GM21529 (cell line): ENCODE results near the gene GPR132.
A peak's percentile ranks its signal among the peaks of the same experiment; 100 is the strongest.
"Not testable (repeated sequence)": the region's sequence is repeated elsewhere in the genome, so short reads cannot be mapped to it uniquely, and the experiment has no call there.

Experiments used
- ATAC-seq: cut with Tn5 transposase; IDR thresholded peaks from one replicate; pipeline ENCODE4 v1.9.1; 2021; ENCODE audit not compliant: unreplicated experiment

GPR132 gene, protein sequence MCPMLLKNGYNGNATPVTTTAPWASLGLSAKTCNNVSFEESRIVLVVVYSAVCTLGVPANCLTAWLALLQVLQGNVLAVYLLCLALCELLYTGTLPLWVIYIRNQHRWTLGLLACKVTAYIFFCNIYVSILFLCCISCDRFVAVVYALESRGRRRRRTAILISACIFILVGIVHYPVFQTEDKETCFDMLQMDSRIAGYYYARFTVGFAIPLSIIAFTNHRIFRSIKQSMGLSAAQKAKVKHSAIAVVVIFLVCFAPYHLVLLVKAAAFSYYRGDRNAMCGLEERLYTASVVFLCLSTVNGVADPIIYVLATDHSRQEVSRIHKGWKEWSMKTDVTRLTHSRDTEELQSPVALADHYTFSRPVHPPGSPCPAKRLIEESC

DNA sequence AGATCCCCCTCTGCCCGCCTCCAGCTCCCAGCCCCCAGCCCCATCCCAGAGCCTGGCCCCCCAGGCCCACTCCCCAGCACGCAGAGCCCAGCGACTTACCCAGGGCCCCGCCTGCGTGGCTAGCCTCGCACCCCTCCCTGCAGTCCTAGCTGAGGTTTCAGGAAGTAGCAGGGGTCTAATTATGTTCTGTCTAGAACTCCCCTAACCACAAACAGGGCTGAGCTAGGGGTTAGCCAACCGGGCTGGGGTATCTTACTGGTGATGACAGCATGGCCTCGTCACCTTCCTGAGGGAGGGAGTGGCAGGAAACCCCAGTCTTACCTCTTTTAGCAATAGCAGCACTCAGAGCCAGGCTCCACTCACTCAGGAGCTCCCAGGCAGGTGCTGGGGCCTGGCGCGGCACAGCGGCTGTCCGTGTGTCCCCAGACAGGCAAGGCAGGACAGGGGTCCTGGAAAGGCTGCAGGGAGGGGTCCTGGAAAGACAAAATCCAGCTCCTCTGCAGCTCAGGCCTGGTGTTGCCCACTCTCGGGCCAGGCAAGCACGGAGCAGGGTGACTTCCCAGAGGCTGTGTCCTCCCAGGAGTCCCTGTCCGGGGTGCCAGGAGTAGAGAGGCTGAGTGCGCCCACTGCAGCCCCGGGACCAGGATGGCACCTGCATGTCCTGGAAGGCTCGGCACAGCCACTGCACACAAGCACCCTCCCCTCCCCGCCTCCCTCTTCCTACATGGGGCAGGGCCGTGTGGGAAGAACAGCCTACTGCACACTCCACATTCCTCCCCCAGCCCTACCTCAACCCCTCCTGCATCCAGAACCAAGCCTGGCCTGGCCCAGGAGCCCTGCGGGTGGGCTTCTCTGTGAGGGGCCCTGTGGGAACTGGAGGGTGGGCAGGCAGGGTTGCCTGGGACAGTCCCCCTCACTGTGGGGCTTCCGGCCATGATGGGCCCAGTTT, at the start of gene GPR132:
Gene GPR132 (minus strand): TSS at position 151 of the 949 bp plus-strand sequence. CDS start 10,010 bp downstream, outside the sequence.
- ATAC-seq, result peak; percentile 49

DNA sequence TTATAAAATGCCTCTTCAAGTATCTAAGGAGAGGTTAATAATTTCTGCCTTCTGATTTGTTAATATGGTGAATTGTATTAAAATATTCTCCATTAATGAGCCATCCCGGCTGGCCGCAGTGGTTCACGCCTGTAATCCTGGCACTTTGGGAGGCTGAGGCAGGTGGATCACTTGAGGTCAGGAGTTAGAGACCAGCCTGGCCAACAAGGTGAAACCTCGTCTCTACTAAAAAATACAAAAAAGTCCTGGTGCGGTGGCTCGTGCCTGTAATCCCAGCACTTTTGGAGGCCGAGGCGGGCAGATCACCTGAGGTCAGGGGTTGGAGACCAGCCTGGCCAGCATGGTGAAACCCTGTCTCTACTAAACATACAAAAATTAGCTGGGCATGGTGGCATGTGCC, 44.0 kb upstream of the GPR132 start:
- not testable (repeated sequence) for ATAC-seq

DNA sequence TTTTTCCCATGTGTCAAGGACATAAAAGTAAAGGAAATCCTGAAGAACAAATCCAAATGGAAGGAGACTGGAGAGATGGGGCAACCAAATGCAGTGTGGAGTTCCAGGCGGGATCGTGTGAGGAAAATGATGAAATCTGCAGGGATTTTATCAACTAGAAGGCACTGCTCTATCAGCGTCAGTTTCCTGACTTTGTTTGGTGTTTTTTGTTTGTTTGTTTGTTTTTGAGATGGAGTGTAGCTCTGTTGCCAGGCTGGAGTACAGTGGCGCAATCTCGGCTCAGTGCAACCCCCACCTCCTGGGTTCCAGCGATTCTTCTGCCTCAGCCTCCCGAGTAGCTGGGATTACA, 43.3 kb upstream of the GPR132 start:
- no peak for ATAC-seq

DNA sequence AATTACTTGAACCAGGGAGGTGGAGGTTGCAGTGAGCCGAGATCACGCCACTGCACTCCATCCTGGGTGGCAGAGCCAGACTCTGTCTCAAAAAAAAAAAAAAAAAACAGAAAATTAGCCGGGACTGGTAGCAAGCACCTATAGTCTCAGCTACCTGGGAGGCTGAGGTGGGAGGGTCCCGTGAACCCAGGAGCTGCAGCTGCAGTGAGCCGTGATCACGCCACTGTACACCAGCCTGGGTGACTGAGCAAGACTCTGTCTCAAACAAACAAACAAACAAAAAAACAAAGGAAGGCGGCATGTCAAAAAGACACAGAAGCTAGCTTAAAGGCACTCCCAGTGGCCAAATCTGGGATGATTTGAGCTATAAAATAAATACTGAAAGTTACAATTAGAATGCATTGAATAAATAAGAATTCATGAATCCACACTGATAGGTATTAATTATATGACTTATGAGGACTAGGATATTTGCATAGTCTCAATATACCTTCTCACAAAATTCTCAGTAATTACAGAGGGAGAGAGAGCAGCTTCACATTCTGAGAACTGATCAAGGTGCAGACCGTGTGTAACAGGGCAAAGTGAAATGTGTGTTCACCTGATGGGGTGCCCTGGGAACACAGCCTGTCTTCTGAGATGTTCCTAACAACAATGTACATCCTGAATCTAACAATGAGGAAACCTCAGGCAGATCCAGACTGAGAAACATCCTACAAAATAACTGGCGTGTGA, 42.7 kb upstream of the GPR132 start:
- ATAC-seq, result no peak

DNA sequence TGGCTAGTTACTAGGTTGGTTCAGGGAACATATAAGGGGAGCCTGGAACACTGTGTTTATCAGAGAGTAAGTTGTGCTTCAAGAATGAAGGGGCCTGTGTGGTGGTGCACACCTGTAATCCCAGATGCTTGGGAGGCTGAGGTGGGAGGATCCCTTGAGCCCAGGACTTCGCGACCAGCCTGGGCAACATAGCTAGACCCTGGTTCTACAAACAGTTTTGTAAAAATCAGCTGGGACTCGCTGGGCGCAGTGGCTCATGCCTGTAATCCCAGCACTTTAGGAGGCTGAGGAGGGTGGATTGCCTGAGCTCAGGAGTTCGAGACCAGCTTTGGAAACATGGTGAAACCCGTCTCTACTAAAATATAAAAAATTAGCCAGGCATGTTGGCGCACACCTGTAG, 42.1 kb upstream of the GPR132 start:
- ATAC-seq, result no peak

DNA sequence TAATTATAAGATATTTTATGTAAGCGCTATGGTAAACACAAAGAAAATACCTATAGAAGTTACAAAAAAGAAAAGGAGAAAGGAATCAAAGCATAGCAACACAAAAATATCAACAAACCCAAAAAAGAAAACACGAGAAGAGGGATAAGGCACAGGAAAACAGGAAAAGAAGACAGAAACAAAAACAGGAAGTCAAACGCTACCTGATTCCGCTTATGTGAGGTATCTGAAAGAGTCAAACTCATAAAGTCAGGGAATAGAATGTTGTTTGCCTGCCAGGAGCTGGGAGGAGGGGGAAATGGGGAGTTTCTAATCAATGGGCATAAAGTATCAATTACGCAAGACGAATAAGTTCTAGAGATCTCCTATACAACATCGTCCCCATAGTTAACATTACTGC, 39.9 kb upstream of the GPR132 start:
- ATAC-seq, result no peak

DNA sequence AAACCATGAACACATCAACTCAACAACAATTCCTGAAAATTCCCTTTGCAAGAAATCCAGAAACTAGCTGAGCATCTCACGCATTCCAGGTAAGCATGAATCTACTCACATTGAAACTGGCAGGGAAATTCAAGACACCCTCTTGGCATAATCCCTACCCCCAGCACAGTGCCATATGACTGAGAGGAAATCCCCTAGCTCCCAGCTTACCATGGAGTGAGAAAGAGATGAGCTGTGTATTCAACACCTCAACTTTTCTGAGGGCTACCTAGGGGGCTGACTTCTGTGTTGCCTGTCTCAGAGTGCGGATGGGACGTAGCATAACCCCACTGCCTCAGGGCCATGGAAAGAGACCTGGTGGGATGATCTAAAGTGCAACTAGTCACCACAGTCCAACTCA, 37.7 kb upstream of the GPR132 start:
- no peak for ATAC-seq

DNA sequence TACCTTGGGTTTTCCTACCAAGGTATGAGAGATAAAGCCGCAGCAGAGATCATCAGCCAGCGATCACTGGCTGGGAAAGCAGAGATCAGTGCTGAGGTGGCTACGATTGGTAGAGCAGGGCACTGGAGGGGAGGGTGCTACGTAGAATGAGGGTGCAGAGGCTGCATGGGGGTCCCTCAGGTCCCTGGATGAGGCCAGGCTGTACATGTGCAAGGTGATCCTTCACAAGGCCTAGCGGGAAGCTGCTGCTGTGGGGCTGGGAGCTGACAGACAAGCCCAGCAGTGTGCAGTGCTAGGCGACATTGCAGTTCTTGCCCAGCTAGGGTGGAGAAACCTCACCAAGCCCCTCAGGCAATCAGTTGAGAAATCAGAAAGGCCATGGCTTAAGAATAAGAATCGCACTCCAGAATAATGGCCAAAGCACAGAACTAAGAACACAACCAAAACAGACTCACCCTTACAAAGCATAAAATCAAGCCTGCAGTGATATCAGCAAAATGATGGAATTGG, 37.2 kb upstream of the GPR132 start:
- ATAC-seq, result no peak

DNA sequence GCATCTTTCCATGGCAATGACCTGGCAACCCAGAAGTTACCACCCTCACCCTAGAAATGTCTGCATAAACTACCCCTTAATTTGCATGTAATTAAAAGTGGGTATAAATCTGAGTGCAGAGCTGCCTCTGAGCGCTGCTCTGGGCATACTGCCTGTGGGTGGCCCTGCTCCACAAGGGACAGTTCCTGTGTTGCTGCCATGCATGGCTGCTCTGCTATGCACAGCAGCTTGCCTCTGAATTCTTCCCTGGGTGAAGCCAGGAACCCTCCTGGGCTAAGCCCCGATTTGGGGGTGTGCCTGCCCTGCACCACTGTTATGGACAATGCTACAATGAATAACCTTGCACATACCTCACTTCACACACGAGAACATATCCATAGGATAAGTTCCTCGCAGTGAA, 35.7 kb upstream of the GPR132 start:
- no peak for ATAC-seq

DNA sequence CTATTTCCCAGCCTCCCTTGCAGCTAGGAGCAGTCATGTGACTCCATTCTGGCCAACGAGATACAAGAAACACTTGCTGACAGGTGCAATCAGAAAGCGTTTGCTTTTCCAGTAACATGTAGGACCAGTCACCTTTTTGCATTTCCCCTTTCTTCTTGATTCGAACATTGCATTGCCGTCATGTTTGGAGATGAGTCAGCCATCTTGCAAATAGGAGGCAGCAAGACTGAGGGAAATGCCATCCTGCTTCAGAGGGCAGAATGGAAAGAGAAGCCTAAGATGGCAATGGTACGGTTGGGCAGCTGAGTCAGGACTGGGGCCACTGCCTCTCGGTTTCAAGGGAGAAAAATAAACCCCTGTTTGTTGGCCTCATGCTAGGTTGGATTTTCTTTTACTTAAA, 34.5 kb upstream of the GPR132 start:
- ATAC-seq, result no peak

DNA sequence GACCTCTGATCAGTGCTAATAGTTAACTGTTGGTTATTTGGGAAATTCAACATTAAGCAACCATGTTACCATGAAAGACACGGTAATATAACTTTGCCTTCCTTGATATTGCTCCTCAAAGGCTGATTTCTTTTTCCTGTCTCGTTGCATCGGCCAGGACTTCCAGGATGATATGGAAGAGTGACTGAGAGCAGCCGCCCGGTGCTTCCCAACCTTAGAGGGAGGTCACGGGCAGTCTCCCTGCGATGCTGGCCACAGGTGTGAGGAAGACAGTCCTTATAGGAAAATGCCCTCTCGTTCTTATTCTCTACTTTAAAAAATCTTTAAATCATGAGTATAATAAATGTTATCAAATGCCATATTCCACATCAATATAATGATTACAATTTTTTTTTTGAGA, 33.1 kb upstream of the GPR132 start:
- ATAC-seq, result no peak

DNA sequence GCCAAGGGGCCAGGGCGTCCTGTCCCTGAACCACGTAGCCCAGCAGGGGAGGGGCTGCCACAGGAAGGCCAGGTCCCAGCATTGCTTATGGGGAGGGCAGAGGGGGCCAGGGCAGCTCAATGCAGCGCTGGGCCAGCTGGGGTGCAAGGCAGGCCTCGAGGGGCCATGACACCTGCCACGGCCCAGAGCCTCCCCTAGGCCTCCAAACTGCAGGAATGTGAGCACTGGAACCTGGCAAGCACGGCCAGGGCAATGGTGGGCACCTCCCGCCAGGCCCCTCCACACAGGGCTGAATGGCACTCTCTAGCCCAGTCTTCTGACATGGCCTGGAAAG, 32.5 kb upstream of the GPR132 start:
- no peak for ATAC-seq

DNA sequence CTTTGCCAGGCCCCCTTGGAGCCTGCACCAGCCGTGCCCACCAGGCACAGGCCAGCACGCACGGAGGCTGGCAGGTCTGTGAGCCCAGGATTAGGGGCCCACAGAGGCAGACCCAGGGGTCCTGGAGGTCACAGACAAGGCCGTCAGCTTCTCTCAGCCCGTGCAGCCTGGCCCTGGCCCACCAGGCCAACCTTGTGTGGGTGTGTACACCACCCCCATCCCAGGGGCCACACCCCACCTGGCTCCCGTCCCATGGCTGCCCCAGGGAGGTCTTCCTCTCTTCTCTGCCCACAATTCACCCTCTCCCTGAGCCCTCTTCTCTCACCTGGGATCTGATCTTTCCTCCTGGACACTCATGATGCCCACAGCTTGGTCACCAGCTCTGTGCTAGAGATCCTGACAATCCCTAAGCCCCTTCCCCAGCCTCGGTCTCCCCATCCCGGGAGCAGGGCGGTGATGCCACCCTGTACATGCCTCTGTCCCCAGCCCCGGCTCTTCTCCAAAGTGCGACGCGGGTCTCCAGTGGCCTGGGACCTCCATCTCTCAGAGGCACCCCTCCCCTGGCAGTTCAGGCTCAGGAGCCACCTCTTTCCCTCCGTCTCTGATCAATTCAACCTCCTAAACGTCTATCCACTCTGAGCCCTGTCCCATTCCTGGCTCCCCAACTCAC, 31.1 kb upstream of the GPR132 start:
- no peak for ATAC-seq

DNA sequence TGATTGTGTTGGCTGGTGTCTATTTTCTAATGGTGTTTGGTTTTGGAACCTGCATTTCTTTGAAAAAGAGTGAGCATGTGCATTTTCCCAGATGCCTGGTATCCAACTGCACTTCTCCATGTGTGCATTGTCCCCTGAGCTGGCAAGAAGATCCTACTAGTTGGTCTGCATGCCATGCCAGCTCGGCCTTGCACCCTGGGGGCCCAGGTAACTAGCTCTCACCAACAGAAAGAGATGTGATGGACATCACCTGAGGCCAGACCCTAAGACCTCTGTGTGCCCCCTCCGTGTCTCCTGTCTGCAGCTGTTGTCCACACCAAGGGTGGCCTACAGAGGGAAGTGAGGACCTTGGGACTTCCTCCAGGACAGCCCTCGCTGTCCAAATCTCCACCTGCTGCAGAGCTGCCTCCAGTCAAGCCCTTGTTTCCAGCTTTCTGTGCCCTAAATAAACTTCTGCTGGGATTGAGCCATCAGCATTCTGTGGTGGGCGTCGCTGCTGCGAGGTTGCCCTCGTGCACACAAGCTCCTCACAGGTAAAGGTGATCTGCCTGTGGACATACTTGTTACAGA, 30.1 kb upstream of the GPR132 start:
- no peak for ATAC-seq

DNA sequence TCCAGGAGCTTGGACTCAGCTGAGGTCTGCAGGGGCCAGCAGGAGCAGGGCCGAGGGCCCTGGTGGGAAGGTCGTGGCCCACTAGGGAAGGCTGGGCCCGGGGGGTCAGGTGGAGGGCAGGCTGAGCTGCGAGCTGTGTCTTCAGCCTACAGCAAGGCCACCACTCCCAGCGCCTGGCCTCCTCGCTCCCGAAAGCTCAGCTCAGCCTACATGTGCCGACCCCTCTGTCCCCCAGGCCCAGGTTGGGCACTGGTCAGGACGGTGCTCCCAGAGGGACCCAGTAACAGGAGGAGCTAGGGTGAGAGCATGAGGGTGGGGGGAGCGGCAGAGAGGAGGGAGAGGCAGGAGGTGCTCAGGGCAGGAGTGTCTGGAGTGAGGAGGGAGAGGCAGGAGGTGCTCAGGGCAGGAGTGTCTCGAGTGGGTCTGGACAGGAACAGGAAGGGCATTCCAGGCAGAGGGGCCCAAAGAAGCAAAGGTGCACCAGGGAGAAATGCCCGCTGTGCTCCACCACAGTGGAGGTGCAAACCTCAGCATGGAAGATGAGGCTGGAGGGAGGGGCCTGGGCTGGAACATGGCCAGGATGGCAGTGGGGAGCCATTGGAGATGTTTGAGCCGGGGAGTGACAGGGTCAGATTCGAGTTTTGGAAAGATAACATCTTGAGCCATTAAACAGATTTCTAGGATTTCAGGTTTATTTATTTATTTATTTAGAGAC, 29.1 kb upstream of the GPR132 start:
- no peak for ATAC-seq

DNA sequence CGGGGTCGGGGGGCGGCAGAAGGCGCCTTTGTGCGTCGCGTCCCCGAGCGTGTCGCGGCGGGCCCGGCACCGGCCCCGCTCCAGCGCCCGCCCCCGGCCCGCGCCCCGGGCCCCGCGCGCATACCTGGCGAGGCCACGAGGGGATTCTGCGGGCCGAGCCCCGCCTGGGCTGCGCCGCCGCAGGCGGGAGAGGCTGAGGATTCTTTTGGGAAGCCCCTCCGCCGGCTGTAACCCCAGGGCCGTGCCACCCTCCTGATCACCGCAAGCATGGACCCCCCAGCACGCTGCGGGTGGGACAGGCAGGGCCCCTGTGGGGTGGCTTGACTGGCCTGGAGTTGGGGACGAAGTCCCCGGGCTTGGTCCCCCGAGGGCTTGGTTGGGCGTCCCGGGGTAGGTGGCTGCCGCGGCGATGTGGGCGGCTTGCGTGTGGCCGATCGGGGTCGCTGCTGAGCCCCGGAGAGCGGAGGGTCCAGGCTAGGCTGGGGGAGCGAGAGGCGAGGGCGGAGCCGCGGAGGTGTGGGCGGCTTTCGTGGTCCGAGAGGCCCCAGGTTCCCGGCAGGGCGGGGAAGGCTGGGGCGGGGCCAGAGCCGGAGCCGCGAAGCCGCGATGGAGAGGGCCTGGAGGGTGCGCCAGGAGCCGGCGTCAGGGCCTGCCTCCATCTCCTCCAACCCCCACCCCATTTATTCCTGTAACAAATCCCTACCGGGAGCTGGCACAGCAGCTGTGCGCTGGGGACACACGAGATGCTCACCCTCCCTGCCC, 28.4 kb upstream of the GPR132 start:
- peak; percentile 73 for ATAC-seq

DNA sequence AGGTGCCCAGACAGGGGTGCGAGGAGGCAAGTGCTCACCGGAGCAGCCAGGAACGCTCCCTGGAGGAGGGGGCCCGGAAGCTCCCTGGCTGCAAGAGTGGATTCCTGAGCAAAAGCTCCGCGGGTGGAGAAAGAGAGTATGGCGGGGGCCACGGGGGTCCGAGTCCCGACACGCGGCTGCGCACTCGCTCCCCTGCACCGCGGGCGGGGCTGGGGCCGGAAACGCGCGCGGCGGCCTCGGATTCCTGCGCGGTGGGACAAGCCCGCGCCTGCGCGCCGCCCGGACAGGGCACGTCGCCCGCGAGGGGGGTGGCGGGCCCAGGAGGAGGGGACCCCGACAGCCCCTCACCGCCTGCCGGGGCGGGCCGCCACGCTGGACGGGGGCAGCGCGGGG, 27.8 kb upstream of the GPR132 start:
- peak; percentile 23 for ATAC-seq

DNA sequence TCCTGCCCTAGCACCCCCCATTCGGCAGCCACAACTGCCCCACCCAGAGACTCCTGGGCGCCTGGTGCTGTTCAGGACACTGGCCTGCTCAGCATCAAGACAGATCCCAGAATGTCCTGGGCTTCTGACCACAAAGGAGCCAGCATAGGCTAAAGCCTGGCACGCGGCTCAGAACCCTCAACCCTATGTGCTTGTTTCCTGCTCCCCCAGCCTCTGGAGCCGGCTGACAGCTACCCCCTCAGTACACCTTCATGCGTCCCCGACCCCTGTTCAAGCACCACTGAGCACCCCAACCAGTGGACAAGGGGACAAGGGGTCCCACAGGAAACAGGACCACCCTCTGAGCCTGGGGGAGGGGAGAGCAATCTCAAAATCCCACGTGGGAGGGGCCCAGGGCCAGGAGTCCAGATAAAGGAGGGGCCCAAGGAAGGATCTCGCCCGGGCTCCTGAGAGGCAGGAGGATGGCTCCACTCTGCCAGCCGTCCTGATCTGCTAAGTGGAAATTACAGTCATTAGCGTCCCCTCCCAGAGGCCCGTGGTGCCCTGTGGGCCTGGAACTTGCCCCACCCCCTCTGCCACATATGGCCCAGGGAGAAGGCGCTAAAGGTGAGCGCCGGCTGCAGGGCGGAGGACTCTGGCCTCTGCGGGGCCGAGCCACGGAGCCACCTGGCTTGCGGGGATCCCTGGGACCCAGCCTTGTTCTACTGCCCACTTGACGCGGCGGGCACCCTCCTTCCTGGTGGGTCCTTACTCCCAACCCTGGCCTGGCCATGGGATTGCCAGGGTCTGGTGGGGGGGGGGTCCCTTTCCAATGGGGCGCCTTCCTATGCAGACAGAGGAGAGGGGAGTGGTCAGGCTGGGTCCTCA, 27.2 kb upstream of the GPR132 start:
- ATAC-seq, result no peak
